ENCODE data around the gene PIGW.

PIGW gene, protein sequence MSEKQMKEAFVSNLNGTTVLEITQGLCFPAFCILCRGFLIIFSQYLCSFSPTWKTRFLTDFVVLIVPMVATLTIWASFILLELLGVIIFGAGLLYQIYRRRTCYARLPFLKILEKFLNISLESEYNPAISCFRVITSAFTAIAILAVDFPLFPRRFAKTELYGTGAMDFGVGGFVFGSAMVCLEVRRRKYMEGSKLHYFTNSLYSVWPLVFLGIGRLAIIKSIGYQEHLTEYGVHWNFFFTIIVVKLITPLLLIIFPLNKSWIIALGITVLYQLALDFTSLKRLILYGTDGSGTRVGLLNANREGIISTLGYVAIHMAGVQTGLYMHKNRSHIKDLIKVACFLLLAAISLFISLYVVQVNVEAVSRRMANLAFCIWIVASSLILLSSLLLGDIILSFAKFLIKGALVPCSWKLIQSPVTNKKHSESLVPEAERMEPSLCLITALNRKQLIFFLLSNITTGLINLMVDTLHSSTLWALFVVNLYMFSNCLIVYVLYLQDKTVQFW

DNA sequence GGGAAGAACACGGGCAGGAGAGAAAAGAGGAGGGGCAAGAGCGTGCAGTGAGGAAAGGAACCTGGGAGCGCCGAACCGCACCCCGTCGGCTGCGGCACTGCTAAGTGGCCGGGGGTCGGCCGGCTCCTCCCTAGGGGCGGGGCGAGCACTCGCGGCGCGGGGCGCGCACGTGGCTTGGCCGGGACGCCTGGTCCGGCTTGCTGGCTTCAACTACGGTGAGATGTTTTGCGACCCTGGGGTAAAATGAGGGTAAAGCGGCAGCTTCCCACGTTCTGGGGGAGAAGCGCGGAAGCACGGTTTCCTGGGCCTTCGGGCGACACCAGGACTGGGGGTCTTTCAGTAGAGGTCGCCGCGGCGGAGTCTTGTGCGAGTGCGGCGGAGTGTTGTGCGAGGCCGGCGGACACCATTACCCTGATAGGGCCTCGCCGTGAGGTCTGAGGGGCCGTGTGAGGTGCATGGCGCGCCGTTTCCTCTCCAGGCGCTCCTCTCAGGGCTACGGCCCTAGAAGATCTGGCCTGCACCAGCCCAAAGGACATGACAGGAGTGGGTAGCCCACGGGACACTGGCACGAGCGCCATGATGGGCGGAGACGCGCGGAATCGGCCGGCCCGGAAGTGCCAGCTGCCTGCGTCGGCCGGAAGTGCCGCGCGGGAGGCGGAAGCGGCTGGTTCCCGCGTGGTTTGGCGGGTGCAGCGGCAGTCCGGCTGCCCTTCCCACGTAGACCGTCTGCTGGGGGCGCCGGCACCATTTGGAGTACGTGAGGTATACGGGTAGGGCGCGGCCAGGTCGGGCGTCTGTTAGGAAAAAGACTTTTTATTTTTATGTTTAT is at the start of gene PIGW, which contains the start of gene MYO19:
Gene PIGW, plus strand, starts transcription at position 148 of the 829 bp plus-strand sequence. CDS start 2,115 bp downstream, outside the sequence.
Gene MYO19, minus strand, starts transcription at position 29 of the 829 bp plus-strand sequence. CDS start 2,330 bp downstream, outside the sequence.
- H3K27me3 ChIP-seq (ENCODE audit: control insufficient read depth, insufficient read depth, low read length), result no peaks in the 10 kb centered on the region
- H3K9me3 ChIP-seq (ENCODE audit: control insufficient read depth, insufficient read depth, low read length), result no peaks in the 10 kb centered on the region
- peaks cover 6% of the 10 kb centered on the region for H3K4me1 ChIP-seq (ENCODE audit: control insufficient read depth, insufficient read depth, low read length)
- H3K9ac ChIP-seq (ENCODE audit: low read depth, low read length), result peak within 1 kb of the TSS; percentile 94
- peak within 1 kb of the TSS; percentile 96 for H3K4me3 ChIP-seq (ENCODE audit: low read depth, low read length)
- H3K36me3 ChIP-seq (ENCODE audit: control insufficient read depth, insufficient read depth, low read length), result peaks cover 20% of the 10 kb centered on the region

- Histone ChIP-seq H3K27me3 (ENCODE audit: control insufficient read depth, insufficient read depth, low read length) (peaks cover 38% of the 10 kb centered on the region), H3K4me1 (ENCODE audit: control insufficient read depth, insufficient read depth, low read length) (no peaks in the 10 kb centered on the region), H3K9ac (ENCODE audit: low read depth, low read length) (no peak overlapping the region), H3K36me3 (ENCODE audit: control insufficient read depth, insufficient read depth, low read length) (no peaks in the 10 kb centered on the region), H3K9me3 (ENCODE audit: control insufficient read depth, insufficient read depth, low read length) (no peaks in the 10 kb centered on the region), H3K4me3 (ENCODE audit: low read depth, low read length) (no peak overlapping the region)
These were observed 49.8 kb upstream of the PIGW start for GRCh38 chr17:36485027-36485426.

DNA sequence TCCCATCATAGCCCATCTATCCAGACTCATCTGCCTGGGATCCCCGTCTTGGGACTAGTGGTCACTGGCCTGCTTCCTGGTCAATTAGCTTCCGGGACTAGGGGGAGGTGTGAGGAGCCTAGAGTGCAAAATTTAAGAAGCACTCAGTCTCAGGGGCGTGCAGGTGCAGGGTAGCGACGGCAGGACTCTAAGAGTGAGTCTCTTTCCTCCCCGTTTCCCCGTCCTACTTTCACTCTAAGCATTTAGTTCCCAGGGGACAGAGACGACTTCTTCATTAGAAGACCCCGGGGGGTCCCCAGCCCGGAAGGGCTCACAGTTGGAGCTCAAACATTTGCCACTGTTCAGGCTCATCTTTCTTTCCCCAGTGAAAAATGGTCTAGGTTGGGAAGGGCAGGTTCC is 49.0 kb upstream of the PIGW start:
- Histone ChIP-seq H3K4me3 (ENCODE audit: low read depth, low read length) (peak overlapping the region; percentile 85), H3K27me3 (ENCODE audit: control insufficient read depth, insufficient read depth, low read length) (peaks cover 38% of the 10 kb centered on the region), H3K4me1 (ENCODE audit: control insufficient read depth, insufficient read depth, low read length) (no peaks in the 10 kb centered on the region), H3K9me3 (ENCODE audit: control insufficient read depth, insufficient read depth, low read length) (no peaks in the 10 kb centered on the region), H3K9ac (ENCODE audit: low read depth, low read length) (no peak overlapping the region), H3K36me3 (ENCODE audit: control insufficient read depth, insufficient read depth, low read length) (no peaks in the 10 kb centered on the region)

DNA sequence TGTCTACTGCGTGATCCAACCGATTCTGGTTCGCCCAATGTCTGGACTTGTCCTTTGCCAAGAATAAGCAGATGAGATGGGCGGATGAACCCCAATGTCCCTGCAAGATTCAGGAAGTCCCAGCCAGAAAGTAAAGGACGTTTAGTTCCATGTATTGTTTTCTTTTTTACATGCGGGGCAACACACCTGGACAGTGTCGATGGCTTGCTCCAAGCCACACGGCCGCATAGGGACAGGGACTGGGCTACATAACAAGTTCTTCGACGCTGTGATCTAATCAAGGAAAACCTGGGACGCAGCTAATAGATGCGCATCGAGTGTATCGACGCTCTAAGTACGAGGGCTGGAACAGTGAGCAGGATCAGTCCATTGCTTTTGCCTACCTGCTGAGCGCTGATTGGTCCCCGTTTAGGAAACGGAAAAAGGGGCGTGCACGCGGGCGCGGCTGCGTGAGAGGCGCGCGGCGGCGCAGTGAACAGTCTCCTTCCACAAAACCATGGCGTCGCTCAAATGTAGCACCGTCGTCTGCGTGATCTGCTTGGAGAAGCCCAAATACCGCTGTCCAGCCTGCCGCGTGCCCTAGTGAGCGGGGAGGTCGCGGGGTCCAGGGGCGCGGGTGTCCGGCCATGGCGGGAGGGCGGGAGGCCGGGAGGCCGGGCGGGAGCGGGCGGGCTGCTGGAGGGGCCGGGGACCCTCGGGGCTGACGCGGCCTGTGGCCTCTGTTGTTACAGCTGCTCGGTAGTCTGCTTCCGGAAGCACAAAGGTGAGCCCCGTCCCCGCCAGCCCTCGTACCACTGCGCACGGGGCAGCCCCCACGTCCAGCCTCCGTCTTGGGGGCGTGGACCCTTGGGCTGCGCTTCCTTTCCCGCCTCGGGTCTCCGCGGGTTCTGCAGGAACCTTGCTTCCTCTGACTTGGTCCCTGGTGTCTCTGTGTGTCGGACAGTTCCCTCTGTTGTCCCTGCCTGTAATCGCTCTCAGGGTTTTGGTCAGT is 48.3 kb upstream of the PIGW start, which contains the start of gene ZNHIT3:
Gene ZNHIT3, plus strand, starts transcription at position 478 of the 991 bp plus-strand sequence. Its CDS starts 19 bp downstream, at position 497.
- no peaks in the 10 kb centered on the region for H3K9me3 ChIP-seq (ENCODE audit: control insufficient read depth, insufficient read depth, low read length)
- peak within 1 kb of the TSS; percentile 79 for H3K9ac ChIP-seq (ENCODE audit: low read depth, low read length)
- H3K27me3 ChIP-seq (ENCODE audit: control insufficient read depth, insufficient read depth, low read length), result peaks cover 35% of the 10 kb centered on the region
- no peaks in the 10 kb centered on the region for H3K4me1 ChIP-seq (ENCODE audit: control insufficient read depth, insufficient read depth, low read length)
- H3K36me3 ChIP-seq (ENCODE audit: control insufficient read depth, insufficient read depth, low read length), result no peaks in the 10 kb centered on the region
- H3K4me3 ChIP-seq (ENCODE audit: low read depth, low read length), result peak within 1 kb of the TSS; percentile 85

DNA sequence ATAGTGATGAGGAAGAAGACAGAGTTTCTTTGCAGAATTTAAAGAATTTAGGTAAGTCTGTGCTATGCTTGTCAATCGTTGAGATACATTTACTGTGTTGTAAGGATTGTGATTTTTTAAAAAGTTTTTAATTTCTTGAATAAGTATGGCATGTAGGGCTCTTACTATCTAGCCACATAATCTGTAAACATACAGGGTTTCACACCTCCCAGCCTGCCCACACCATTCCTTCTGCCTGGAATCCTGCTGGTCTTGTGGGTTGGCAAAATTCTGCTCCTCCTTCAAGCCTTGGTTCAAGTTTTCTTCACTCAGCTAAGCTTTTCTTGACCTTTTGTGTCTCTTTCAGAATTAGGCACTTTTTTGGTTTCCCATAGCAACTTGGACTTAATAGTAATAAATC is 40.8 kb upstream of the PIGW start:
- H3K36me3 ChIP-seq (ENCODE audit: control insufficient read depth, insufficient read depth, low read length), result peaks cover 38% of the 10 kb centered on the region
- no peaks in the 10 kb centered on the region for H3K9me3 ChIP-seq (ENCODE audit: control insufficient read depth, insufficient read depth, low read length)
- no peak overlapping the region for H3K4me3 ChIP-seq (ENCODE audit: low read depth, low read length)
- H3K27me3 ChIP-seq (ENCODE audit: control insufficient read depth, insufficient read depth, low read length), result no peaks in the 10 kb centered on the region
- H3K9ac ChIP-seq (ENCODE audit: low read depth, low read length), result no peak overlapping the region
- H3K4me1 ChIP-seq (ENCODE audit: control insufficient read depth, insufficient read depth, low read length), result no peaks in the 10 kb centered on the region

DNA sequence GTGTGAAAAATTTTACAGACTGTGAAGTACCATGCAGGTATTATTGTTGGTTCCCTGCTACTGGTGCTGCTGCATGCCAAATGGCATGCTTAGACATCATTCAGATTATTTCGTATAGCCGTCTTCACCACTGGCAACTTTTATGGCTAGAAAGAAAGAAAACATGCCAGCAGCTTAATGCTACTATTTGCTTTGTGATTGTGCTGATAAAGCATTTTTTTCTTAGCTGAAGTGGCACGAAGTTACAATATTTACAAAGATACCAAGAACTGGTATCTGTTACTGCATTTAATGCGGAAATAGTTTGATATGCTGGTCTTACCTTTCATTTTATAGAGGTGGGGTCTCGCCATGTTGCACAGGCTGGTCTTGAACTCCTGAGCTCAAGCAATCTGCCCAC is 40.1 kb upstream of the PIGW start:
- Histone ChIP-seq H3K4me1 (ENCODE audit: control insufficient read depth, insufficient read depth, low read length) (no peaks in the 10 kb centered on the region), H3K9me3 (ENCODE audit: control insufficient read depth, insufficient read depth, low read length) (no peaks in the 10 kb centered on the region), H3K36me3 (ENCODE audit: control insufficient read depth, insufficient read depth, low read length) (peaks cover 38% of the 10 kb centered on the region)

DNA sequence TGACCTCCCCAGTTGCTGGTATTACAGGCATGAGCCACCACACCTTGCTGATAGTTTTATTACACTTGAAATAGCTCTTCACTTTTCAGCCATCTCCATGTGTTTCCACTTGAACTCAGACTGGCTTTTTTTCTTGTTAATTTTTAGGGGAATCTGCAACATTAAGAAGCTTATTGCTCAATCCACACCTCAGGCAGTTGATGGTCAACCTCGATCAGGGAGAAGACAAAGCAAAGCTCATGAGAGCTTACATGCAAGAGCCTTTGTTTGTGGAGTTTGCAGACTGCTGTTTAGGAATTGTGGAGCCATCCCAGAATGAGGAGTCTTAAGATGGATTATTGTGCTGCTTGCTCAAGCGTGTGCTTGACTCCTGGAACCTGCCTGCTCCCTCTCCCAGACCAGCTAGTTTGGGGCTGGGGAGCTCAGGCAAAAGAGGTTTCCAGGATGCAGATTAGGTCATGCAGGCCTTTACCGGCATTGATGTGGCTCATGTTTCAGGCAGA is 39.7 kb upstream of the PIGW start:
- H3K27me3 ChIP-seq (ENCODE audit: control insufficient read depth, insufficient read depth, low read length), result no peaks in the 10 kb centered on the region
- H3K4me3 ChIP-seq (ENCODE audit: low read depth, low read length), result no peak overlapping the region
- H3K9ac ChIP-seq (ENCODE audit: low read depth, low read length), result no peak overlapping the region
- H3K36me3 ChIP-seq (ENCODE audit: control insufficient read depth, insufficient read depth, low read length), result peaks cover 39% of the 10 kb centered on the region
- H3K9me3 ChIP-seq (ENCODE audit: control insufficient read depth, insufficient read depth, low read length), result no peaks in the 10 kb centered on the region
- H3K4me1 ChIP-seq (ENCODE audit: control insufficient read depth, insufficient read depth, low read length), result no peaks in the 10 kb centered on the region

More for the DNA sequence above, 40.1 kb upstream of the PIGW start:
- no peaks in the 10 kb centered on the region for H3K27me3 ChIP-seq (ENCODE audit: control insufficient read depth, insufficient read depth, low read length)
- no peak overlapping the region for H3K4me3 ChIP-seq (ENCODE audit: low read depth, low read length)
- H3K9ac ChIP-seq (ENCODE audit: low read depth, low read length), result no peak overlapping the region

DNA sequence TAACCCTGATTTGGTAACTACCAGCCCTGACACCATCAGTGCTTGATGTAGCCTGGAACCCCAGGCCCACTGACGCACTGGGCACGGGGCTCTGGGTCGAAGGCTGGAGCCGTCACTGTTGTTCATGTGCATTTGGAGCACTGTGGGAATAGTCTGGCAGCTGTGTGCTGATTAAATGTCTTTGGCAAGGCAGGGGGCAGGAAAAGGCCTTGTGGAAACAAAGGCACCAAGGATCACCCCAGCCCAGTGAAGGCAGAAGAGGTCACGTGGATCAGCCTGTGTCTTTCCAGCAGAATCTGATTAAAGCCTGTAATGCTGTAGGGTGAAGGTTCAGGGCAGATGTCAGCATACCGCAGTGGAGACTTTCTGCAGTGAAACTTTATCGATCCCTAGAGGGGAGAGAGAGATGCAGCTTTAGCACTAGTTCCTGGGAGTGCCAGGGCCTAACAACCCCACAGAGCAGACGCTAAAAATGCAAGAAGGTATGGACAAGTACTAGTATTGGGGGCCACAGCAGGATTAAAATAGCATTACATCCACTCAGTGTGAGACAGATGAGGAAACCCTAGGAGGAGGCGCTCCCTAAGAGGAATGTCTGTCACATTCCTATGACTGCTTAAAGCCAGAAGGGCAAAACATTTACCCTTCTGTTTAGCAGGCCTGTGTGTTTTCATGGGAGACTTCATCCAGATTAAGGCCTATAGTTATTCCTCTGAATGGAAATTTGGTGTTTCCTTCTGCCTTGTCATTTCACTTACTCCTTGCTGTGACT is 38.6 kb upstream of the PIGW start:
- H3K4me1 ChIP-seq (ENCODE audit: control insufficient read depth, insufficient read depth, low read length), result no peaks in the 10 kb centered on the region
- H3K36me3 ChIP-seq (ENCODE audit: control insufficient read depth, insufficient read depth, low read length), result peaks cover 49% of the 10 kb centered on the region
- no peak overlapping the region for H3K9ac ChIP-seq (ENCODE audit: low read depth, low read length)
- H3K9me3 ChIP-seq (ENCODE audit: control insufficient read depth, insufficient read depth, low read length), result no peaks in the 10 kb centered on the region
- H3K4me3 ChIP-seq (ENCODE audit: low read depth, low read length), result no peak overlapping the region
- H3K27me3 ChIP-seq (ENCODE audit: control insufficient read depth, insufficient read depth, low read length), result no peaks in the 10 kb centered on the region

DNA sequence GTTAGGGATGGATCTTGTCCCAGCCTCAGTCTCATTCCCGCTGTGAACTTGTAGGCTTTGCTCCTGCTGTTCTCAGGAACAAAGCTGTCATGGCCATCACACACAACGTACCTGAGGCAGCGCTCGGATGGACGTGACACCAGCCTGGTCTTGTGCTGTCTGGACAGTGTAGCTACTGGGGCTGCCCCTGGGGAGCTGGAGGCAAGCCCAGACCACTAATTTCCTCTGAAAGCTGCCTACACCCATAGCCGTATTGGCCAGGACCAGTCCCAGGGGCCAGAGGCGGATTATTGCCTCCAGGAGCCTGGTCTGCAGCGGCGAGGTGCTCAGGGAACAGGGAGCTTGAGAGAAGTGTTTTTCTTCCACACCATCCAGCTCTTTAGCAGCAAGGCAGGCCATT is 36.6 kb upstream of the PIGW start:
- Histone ChIP-seq H3K9ac (ENCODE audit: low read depth, low read length) (no peak overlapping the region), H3K27me3 (ENCODE audit: control insufficient read depth, insufficient read depth, low read length) (no peaks in the 10 kb centered on the region), H3K36me3 (ENCODE audit: control insufficient read depth, insufficient read depth, low read length) (peaks cover 51% of the 10 kb centered on the region), H3K4me3 (ENCODE audit: low read depth, low read length) (no peak overlapping the region), H3K4me1 (ENCODE audit: control insufficient read depth, insufficient read depth, low read length) (no peaks in the 10 kb centered on the region), H3K9me3 (ENCODE audit: control insufficient read depth, insufficient read depth, low read length) (no peaks in the 10 kb centered on the region)

GRCh38 chr17:36498560-36499300 is 36.1 kb upstream of the PIGW start:
- Histone ChIP-seq H3K27me3 (ENCODE audit: control insufficient read depth, insufficient read depth, low read length) (no peaks in the 10 kb centered on the region), H3K4me1 (ENCODE audit: control insufficient read depth, insufficient read depth, low read length) (no peaks in the 10 kb centered on the region), H3K9ac (ENCODE audit: low read depth, low read length) (no peak overlapping the region), H3K4me3 (ENCODE audit: low read depth, low read length) (no peak overlapping the region), H3K9me3 (ENCODE audit: control insufficient read depth, insufficient read depth, low read length) (no peaks in the 10 kb centered on the region), H3K36me3 (ENCODE audit: control insufficient read depth, insufficient read depth, low read length) (peaks cover 54% of the 10 kb centered on the region)

Measured in iPS-15b (cell line).